Activated CD4-positive, CD25-positive, alpha-beta regulatory T cell treated with anti-CD3 and anti-CD28 coated beads, Interleukin-2, amount 50 U/mL, for 24 hours (primary cell): Measurements from ENCODE around the gene CSMD2.

Source experiments
- ATAC-seq, 2 donors: fragments of 150-1000 bp; cut with Tn5 transposase; one replicate each; pipeline ENCODE4 v1.10.0; 2021; ENCODE audit warnings: mild to moderate bottlenecking in 1 of 2, moderate library complexity in 1 of 2

Gene CSMD2

DNA sequence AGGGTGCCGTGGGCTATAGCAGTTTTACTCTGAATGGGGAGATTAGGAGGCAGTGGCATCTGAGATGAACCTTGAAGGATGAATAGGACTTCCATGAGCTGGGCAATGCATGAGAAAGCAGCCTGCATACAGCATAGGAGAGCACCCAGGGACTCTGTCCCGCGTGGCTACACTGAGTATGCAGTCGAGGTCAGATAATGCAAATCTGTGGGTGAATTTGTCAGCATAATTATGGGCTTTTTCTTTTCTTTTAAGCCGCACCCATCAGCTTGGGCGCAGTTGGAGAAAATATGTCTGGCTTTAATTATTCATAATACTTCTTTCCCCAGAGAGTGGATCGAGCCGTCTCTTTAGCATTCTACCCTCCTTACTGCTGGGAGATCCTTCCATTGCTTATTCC, 504.1 kb downstream of the CSMD2 start:
- ATAC-seq, result no peak

DNA sequence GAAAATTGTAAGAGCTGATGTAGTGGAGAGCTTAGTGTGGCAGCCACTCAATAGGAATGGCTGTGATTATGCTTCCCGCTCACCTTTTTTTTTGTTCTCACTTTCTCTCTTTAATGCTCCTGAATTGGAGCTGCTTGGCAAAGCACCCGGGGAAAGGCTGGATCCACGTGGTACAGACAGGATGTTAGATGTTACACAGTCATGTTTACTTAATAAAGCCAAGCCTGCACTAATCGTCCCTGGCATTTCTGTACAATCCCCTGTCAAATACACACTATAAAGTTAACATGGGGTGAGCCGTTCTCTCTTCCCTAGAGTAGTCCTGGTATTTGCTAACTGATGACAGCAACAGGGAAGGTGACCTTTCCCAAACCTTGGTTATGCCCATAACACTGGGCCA, 504.8 kb downstream of the CSMD2 start:
- no peak for ATAC-seq

DNA sequence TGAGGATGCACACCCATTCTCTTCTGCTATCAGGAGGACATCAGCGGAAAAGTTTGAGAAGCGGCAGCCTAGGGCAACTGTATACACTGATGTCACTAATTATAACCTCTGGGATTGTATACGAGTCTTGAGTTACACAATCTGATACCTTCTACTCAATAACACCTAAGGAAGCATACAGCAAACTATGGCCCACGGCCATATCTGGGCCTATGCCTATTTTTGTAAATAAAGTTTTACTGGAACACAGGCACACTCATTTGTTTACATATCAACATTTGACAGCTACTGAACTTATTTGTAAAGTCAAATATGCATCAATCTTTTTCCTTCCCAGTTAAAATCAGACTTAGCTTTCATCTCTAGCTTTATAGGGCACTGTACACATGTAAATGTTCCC, 505.4 kb downstream of the CSMD2 start:
- ATAC-seq, result no peak

DNA sequence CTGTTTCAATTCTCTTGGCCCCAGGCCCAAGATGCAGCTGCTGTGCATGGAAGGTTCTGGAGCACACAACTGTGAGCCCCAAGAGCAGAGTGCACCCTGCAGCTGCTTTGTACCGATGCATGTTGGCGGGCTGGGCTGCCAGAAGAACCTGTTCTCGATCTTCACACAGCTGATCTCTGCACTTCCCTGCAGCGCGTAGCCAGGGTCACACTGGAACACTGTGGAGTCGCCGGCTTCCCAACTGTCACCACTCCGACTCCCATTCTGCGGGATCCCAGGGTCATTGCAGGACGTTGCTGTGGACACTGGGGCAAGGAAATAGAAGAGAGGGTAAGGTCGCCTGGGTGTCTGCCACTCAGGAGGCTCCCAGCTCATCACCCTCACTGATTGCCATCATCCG, 507.2 kb downstream of the CSMD2 start:
- no peak for ATAC-seq

DNA sequence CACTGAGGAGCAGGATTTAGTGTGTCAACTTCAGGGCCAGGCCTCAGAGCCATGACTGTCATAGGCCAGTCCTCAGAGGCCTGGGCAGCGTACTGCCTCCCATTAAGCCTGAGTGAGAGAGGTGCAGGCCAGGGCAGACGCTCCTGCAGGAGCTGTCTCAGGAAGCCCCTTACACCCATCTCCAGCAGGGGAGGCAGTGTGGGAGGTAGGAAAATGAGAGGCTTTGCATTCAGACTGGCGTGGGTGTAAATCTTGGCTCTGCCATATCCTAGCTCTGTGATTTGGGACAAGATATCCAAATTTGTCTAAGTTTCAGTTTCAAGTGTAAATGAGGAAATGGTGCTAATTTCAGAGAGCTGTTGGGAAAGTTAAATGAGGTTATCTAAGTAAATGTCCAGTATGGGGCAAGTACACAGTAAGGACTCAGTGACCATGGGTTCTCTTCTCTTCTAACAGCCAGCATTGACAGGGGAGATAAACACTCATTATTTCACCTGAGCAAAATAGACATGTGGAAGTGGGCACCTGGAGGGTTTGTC, 508.5 kb downstream of the CSMD2 start:
- ATAC-seq, result no peak

DNA sequence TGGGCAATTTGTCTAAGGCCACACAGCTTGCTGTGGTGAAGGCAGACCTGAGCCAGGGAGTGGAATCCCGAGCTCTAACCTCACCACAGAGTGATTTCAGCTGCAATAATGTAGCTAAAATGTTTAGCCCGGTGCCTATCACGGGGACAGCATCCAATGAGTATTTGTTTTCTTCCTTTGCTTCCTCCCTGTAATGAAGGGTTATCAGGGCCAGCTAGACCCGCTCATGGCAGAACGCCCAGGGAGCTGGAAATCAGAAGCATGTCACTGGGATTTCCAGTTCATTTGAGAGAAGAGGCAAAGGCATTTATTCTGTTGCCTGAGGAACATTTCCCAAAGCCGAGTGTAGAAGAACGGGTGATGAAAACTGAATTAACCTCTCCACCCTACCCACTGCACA, 509.5 kb downstream of the CSMD2 start:
- ATAC-seq, result no peak

DNA sequence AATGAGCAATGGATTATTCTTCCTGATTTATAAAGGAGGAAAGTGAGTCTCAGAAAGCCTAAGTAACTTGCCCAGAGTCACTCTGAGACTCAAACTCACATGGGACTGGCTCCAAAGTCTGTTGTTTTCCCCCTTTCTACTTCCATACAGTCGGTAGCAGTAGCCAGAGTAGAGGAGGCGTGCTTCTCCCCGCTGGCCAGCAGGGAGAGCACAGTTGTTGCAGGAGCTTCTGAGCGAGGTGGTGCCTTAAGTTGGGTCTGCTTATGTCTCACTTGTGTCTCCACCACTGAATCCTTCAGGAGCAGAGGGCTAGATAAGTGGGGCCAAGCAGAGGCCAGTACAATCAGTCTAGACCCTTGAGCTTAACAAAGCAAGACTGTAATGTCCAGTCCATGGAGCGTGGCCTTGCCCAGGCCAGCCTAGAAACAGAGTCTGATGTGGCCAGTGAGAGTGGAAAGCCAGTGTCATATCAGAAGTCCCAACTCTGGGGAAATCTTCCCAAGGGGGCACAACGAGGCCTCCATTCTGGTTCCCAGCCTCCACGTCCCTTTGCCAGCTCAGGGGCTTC, 510.7 kb downstream of the CSMD2 start:
- ATAC-seq, result no peak

DNA sequence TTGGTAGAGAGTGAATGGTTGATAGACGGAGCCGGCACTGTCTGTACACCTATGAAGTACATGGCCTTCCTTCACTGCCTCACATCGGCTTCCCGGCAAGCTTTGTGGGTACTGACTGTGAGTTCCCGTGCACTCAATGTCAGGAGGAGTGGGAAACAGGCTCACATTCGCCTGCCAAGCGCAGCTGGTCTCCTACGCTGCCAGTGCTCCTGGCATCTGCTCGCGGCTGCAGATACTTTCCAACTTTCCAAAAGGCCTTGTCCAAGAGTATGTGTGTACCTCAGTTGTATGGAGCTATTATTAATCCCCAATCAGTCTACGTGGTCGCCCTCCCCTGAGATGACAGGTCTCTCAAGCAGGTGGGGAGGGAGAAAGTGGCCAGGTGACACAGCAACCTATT, 511.8 kb downstream of the CSMD2 start:
- no peak for ATAC-seq

DNA sequence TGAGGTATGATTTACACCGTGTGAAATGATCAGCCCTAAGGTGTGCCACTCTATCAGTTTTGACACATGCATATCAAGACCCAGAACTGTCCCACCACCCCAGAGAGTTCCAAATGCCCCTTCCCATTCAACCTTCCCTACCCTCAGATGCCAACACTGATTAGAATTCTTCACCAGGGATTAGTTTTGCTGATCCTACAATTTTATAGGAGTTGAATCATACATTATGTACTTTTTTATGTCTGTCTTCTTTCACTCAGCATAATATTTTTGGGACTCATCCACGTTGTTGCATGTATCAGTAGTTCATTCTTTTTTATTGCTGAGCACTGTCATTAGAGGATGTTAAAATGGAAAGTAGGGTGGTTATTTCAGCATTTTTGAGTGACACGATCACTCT, 514.3 kb downstream of the CSMD2 start:
- no peak for ATAC-seq

DNA sequence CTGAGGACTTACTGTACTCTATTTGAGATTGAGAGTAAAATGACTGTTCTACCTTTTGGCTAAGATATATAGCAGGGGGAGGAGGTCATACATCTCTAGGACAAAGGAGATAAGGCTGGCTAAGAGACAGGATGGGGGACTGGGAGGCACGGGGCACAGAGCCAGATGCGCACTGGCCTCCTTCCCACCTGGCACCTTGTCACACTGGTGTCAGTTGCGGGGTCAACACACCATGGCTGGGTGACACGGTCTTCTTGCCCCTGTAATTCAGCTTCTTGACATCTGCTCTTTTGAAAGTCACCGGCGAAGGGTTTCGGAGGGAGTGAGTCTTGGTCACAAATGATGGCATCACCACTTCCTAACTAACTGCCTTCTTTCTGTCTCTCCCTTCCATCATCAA, 515.3 kb downstream of the CSMD2 start:
- no peak for ATAC-seq

DNA sequence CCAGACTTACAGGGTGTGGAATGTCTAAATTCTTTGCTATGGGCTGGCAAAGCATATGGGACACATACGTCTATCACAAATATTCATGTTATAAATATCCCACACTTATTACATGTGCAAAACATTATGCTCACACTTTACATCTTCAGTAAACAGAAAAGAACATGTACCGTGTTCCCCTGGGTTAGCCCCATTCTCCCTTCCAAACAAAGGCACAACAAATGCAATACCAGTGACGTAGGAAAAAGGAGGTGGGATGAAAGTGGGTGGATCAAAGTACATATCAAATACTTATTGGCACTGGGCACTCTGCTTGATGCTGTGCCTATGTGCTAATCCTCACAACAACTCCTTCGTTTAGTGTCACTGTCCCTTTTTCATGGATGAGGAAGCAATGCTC, 521.8 kb downstream of the CSMD2 start:
- no peak for ATAC-seq

DNA sequence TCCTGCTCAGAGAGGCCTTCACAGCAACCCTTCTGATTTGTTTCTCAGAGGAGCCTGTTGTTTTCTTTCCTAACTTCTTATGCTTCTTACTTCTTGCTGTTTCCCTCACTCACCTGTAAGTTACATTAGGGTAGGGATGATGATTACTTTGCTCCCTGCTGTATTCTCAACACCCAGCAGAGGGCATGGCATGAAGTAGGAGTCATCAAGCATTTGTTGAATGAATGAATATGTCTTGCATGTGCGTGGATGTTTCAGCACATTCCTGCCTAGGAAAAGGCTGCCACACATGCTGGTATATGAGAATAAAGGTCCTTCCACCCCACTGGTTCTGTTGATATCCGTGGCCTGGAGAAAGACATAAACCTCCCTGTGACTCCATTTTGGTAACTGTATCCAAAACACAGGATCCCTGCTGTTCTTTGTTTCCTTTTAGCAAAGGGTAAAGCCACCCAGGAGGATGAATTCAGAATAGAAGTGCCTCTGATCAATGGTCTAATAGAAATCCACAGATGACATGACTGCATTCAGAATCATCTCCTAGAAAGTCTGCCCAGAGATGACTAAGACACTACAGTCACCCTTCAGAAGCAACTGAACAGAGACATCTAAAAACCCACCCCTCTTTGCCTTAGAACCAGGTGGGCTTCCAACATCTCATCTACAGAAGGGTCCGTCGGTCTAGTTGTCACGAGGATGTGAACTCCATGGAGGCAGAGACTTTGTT, 523.8 kb downstream of the CSMD2 start:
- ATAC-seq, result no peak

DNA sequence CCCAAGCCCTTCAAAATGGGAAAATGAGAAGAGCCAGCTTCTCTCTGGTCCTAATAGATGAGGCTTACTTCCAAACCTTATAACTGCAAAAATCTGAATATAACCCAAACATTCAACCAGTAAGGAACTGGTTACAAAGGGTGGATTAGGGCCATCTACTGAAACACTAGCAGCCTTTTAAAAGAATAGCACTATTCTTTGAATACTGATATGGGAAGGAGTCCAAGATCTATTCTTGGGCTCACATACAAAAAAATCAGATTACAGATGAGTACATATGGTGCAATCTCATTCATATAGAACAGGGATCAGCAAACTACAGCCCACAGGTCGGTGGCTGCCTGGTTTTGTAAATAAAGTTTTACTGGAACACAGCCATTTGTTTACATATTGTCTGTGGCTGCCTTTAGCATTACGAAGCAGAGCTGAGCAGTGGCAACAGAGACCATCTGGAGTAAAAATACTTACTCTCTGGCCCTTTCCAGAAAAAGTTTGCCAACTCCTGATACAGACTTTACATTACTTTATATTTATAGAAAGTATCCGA, 524.8 kb downstream of the CSMD2 start:
- ATAC-seq, result no peak

DNA sequence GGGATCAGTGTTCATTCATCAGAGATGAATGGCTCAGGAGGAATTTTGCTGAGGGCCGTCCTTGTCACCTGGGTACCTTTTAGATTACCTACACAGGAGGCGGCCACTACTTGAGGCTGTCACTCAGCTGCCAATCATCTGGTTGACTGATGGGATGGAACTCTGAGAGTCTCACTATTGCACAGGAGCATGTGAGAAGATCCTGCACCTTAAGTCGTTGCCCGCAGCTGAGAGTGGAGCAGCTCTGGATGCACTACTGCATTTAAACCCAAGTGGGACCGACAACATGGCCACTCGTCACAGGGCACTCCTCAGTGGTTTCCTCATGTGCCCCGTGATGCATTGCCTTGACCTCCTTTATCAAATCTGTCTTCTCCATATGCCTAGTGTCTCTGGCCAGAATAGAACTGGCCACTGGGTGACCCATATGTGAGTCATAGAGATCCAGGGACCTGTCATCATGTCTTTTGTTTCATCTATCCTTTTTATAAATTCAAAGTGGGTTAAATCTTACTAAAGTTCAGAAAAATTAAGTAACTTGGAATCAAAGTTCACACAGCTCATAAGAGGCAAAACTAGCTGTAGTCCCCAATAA, 527.1 kb downstream of the CSMD2 start:
- ATAC-seq, result no peak

DNA sequence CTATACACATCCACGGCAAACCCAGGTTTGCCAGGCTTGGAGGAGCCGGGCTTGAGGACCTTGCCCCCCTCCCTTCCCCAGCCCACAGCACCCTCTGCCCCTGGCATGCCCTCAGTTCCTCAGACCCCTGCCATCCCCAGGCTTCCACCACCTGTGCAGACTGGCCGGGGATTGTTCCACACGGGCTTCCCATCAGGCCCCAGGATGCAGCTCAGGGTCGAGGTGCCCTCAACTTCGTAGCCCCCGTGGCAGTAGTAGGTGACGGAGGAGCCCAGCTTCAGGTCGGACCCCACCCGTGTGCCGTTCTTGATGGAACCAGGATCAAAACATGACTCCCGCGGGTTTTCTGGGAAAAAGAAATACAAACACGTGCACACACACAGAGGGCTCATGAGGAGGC, 528.8 kb downstream of the CSMD2 start:
- no peak for ATAC-seq

DNA sequence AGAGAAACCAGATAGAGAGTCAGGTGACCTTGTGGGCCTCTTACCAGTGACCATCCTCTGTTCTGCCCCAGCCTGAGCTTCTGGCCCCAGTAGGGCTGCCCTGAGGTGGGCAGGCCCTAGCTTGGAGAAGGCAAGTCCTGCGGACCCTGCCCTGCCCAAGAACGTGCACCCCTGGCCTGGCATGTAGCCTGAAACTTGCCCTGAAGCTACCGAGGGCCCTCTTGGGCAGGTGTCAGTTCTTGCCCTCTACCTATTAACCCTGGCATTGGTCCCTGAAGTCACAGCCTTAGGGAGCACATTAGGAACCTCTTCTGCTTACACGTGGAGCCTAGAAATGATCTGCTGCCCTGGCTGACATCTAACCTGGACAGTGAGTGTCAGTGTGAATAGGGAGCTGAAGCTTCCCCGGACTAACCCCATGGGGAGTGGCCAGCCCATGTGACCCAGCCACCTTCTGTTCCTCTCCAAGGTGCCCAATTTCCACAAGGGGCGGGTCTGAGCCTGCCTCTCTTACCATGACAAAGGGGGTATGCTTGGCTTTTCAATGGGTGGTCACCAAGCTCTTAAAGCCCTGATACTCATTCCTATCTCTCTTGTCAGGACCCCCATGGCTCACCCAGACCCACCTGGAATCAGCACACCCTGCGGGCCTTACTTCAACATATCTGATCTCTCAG, 529.6 kb downstream of the CSMD2 start:
- ATAC-seq, result no peak

DNA sequence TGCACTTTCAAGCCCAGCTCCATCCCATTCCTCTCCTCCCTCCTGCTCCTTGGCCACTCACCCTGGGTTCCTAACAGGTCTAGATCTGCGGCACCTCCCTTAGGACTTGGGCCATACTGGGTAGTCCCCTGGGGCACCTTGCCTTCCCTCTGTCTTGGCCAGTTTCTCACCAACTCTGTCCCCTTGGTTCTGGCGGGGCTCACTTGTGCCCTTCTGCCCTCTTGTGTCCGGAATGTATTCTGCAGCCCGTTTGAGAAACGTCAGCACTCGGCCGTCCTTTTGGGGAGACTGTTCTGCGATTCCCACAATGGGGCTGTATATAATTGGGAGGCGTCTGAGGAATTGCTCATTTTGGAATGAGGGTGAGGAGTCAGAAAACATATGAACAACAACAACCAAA, 530.2 kb downstream of the CSMD2 start:
- no peak for ATAC-seq

DNA sequence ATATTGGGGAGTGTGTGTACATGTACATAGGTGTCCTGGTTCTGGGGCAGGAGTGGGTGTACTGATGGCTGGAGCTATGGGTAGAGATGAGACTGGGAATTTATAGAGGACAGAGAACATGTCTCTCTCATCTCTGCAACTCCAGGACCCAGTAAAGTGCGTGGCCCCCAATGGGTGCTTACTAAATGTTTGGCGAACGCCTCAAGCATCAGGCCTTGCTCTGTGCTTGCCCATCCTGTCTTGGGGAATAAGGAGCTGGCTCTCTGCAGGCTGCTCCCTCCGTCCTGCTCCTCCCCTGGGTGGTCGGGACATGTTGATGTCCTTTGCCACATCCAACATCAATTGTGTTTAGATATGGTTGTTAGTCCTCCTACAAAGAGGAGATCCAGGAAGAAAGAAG, 530.9 kb downstream of the CSMD2 start:
- no peak for ATAC-seq

DNA sequence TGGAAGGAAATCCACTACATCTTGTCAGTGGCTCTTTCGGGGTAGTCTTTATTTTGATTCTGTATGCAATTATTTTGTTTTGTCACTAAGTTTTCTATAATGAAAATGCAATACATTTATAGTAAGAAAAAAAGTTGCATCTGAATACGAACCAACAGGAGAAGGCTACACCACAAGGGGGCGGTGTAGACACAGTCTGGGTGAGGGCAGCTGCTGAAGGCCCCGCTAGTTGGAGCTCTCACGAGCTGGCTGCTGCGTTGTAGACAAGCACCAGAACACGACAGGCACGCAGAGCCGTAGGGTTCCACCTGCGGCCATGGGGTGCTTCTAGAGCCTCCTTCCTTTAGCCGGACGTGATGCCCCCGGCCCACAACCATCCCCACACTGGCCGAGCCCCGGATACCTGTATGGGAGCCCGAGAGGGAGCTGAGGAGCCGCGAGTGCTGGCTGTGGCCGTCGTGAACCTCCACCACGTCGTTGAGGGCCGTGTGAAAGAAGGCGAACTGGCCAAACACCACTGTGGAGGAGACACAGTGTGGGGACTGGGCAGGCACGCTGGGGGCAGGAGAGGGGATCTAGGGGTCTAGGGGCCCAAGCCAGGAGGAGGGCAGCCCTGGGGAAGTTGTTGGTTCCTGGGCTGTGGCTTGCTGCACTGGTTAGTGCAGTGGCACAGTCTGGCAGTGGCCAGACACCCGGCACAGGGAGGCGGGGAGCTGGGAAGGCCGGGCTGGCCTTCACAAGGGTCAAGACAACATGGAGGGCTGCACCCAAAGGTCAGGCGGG, 531.8 kb downstream of the CSMD2 start:
- peak; percentile 75 to 79 for ATAC-seq

DNA sequence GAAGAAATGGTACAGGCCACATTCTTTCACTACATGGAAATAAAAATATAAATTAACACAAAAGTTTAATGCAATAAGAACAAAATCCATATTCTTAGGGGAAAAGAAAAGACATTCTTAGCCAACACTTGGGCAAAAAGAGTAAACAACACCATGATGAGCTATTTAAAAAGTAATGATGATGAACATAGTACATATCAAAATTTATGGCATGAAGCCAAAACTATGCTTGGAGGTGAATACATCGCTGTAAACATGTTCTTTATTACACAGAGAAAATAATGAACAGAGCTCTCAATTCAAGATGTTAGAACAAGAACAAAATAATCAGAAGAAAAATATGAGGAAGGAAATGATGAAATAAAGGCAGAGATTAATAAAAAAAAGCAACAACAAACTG, 534.3 kb downstream of the CSMD2 start:
- ATAC-seq, result no peak

DNA sequence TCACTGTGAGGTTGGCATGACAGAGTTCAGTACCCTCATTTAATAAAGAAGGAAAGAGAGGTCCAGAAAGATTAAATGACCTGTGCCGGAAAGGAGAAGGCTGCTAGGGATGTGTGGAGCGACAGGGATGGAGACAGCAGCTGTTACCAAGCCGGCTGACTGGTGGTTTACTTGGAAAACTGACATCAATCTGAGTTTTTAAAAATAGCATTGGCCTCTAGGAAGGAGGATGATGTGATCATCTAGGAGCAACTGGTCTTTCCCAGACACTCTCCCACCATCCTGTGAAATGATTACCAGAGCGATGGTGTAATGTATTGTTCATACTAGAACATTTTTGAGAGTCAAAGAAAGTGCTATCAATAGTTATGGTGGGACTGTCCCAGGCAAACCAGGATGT, 538.2 kb downstream of the CSMD2 start:
- ATAC-seq, result no peak

DNA sequence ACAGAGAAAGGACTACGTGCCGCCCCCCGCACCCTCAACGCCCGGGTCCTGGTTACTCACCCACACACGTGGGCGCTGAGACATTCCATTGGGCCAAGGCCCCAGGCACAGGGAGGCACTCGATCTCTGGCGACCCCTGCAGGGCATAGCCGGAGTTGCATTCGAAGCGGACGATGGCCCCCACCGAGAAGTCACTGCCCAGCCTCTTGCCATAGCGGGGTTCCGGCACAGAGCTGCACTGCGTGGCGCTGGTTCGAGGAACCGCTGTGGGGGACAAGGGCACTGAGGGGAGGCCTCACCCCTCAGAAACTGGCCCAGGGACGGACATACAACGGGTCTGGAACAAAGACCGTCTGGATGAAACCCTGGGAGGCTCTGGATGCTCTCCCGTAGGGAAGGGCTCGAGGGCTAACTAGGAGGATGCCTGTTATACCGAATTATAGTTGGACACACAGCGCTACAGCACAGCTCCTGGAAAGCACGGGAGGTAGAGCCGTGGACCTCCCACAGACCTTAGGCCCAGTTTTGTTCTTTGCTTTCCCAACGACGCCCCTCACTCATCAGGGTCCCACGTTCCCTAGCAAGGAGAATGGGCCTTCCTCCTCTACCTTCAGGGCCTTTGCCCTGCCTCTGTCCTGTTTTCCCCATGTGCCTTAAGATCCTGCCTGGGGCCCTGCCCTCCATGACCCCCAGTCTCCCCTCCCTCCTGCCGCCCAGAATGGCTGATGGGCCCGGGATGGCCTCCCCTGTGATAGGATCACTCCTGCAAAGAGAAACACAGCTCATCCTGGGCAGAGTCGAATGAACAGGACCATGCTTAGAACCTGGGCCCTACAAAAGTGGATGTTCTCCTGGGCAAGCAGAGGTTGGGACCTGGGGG, 539.8 kb downstream of the CSMD2 start:
- ATAC-seq, result no peak
